ENCODE measurements around the gene TMEM107.
"Not testable (repeated sequence)": the region's sequence is repeated elsewhere in the genome, so short reads cannot be mapped to it uniquely, and the experiment has no call there.

DNA sequence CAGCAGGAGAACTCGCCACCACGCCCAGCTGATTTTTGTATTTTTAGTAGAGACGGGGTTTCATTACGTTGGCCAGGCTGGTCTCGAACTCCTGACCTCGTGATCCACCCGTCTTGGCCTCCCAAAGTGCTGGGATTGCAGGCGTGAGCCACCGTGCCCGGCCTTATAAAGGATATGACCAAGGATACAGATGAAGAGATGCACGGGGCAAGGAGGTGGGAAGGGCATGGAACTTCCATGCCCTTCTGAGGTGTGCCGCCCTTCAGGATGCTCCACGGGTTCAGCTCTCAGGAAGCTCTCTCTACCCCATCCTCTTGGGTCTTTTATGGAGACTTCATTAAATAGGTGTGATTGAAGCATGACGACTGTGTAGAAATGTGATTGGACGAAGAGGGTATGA is 37.8 kb upstream of the TMEM107 start:
- not testable (repeated sequence) for TF ChIP-seq POLR2AphosphoS5, CTCF, POLR2A (IDR thresholded peaks at IDR 0.05)
